Mucosa of gallbladder (tissue), 1 donor: ENCODE measurements around the gene ATP6V1G1. TPM values are rescaled to one million over a fixed set of nuclear protein-coding genes. Genes with fewer than 3 reads are reported as not detected.

Experiments
- total RNA-seq: library from RNA; stranded (reverse); gene quantifications from one replicate; pipeline ENCODE4 v1.2.1, GENCODE V29; 2021
- donor health status: DM: no; HTN: no; CAD: no.

The ATP6V1G1 gene
- total RNA-seq, 1 donor from 2014 or later, result 68.9 TPM

Other genes starting within 250 kb of the ATP6V1G1 start
- 41.0 TPM for gene AKNA, start 199.8 kb upstream of the ATP6V1G1 start, total RNA-seq
- gene WHRN, start 82.3 kb upstream of the ATP6V1G1 start, total RNA-seq, result 9.2 TPM
- 8.3 TPM for gene TMEM268, start 23.5 kb downstream of the ATP6V1G1 start, total RNA-seq
- gene TEX53, start 70.0 kb downstream of the ATP6V1G1 start, total RNA-seq, result not detected
- gene TEX48, start 94.4 kb downstream of the ATP6V1G1 start, total RNA-seq, result not detected
- 2.2 TPM for gene TNFSF15, start 218.3 kb downstream of the ATP6V1G1 start, total RNA-seq